HepG2 (cell line): ENCODE results near the gene DZIP1L. TPM values are rescaled to one million over a fixed set of nuclear protein-coding genes. Genes with fewer than 3 reads are reported as not detected.
A peak's percentile ranks its signal among the peaks of the same experiment; 100 is the strongest.

Experiments
- GFI1 ChIP-seq: sonication (generic); formaldehyde crosslinking; IDR thresholded peaks from 2 replicates; pipeline ENCODE4 v1.5.0; 2020; ENCODE audit warnings: missing genetic modification reagents, mild to moderate bottlenecking, borderline replicate concordance
- HDAC1 ChIP-seq: sonication (generic); formaldehyde crosslinking; IDR thresholded peaks from 2 replicates; pipeline ENCODE4 v1.5.1; 2020; ENCODE audit warnings: mild to moderate bottlenecking, missing genetic modification reagents
- REL ChIP-seq: sonication (generic); formaldehyde crosslinking; conservative IDR thresholded peaks from 2 replicates; pipeline ENCODE4 v1.8.0; 2022; ENCODE audit warnings: mild to moderate bottlenecking, missing genetic modification reagents, moderate library complexity
- RXRA ChIP-seq: sonication (generic); formaldehyde crosslinking; IDR thresholded peaks from 2 replicates; pipeline ENCODE4 v1.5.1; 2020; ENCODE audit warnings: missing genetic modification reagents
- TARDBP ChIP-seq: sonication (generic); formaldehyde crosslinking; IDR thresholded peaks from 2 replicates; pipeline ENCODE4 v1.8.0; 2022; ENCODE audit warnings: mild to moderate bottlenecking, missing genetic modification reagents
- ZFY ChIP-seq: sonication (generic); formaldehyde crosslinking; IDR thresholded peaks from 2 replicates; pipeline ENCODE4 v1.4.0; 2020; ENCODE audit warnings: missing genetic modification reagents
- ZNF547 ChIP-seq: sonication (generic); formaldehyde crosslinking; IDR thresholded peaks from 2 replicates; pipeline ENCODE4 v1.5.1; 2020; ENCODE audit warnings: mild to moderate bottlenecking, missing genetic modification reagents
- ZNF777 ChIP-seq: sonication (generic); formaldehyde crosslinking; IDR thresholded peaks from 2 replicates; pipeline ENCODE4 v1.4.0; 2020; ENCODE audit warnings: missing genetic modification reagents
- ZNF781 ChIP-seq: sonication (generic); formaldehyde crosslinking; IDR thresholded peaks from 2 replicates; pipeline ENCODE4 v1.5.1; 2020; ENCODE audit warnings: borderline replicate concordance, mild to moderate bottlenecking, missing genetic modification reagents; ENCODE audit errors: not compliant biosample characterization
- ZSCAN29 ChIP-seq: sonication (generic); formaldehyde crosslinking; conservative IDR thresholded peaks from 2 replicates; pipeline ENCODE4 v1.4.0; 2020; ENCODE audit warnings: mild to moderate bottlenecking, missing genetic modification reagents
- polyA plus RNA-seq, 8 experiments: library from polyadenylated mRNA; depleted of rRNA in 3 of 8; stranded (reverse) in 7 of 8; unstranded in 1 of 8; fragments of >200 nt; fragmentation: Illumina TruSeq in 4 of 8; extraction: Trizol in 4 of 8; gene quantifications; 2 replicates each; pipeline versions ENCODE4 v1.2.1 to v1.2.3, GENCODE V29; 2011 to 2016; ENCODE audit warnings: low read depth in 4 of 8, missing spikeins in 1 of 8, mixed read lengths in 1 of 8; ENCODE audit not compliant: insufficient read depth in 1 of 8
- total RNA-seq, 5 experiments: library from RNA; depleted of rRNA; stranded (reverse); fragments of >200 nt; fragmentation: Illumina TruSeq; extraction: Trizol; gene quantifications; 2 replicates each; pipeline ENCODE4 v1.2.3, GENCODE V29; 2016; ENCODE audit warnings: low read depth in 1 of 5
- TF ChIP-seq, protein P1 (sequence below), 2 experiments: sonication (generic) in 1 of 2; formaldehyde crosslinking in 1 of 2; IDR thresholded peaks; 2 replicates each; pipeline versions ENCODE4 v1.4.0 to v1.6.1; 2018 to 2020; ENCODE audit warnings: missing genetic modification reagents in 2 of 2, borderline replicate concordance in 1 of 2, low read depth in 1 of 2, mild to moderate bottlenecking in 1 of 2, missing biosample characterization in 1 of 2
- TF ChIP-seq, protein P2 (sequence below): sonication (generic); formaldehyde crosslinking; IDR thresholded peaks from 2 replicates; pipeline ENCODE4 v1.5.1; 2020; ENCODE audit warnings: missing genetic modification reagents, mild to moderate bottlenecking, borderline replicate concordance
- TF ChIP-seq, protein P3 (sequence below): sonication (generic); formaldehyde crosslinking; IDR thresholded peaks from 2 replicates; pipeline ENCODE4 v1.5.1; 2020; ENCODE audit warnings: mild to moderate bottlenecking, missing genetic modification reagents, borderline replicate concordance
- TF ChIP-seq, protein P4 (sequence below), 2 experiments: fragments of 450-650 bp in 1 of 2; sonication (generic) in 1 of 2; formaldehyde crosslinking; IDR thresholded peaks; 2 replicates each; pipeline versions ENCODE4 v1.5.0 to v1.8.0; 2020 to 2022; ENCODE audit warnings: mild to moderate bottlenecking in 1 of 2, missing genetic modification reagents in 1 of 2
- TF ChIP-seq, protein P5 (sequence below): sonication (generic); formaldehyde crosslinking; IDR thresholded peaks from 2 replicates; pipeline ENCODE4 v1.4.0; 2020; ENCODE audit warnings: missing genetic modification reagents
- TF ChIP-seq, protein P6 (sequence below): sonication (generic); formaldehyde crosslinking; IDR thresholded peaks from 2 replicates; pipeline ENCODE4 v1.4.0; 2020; ENCODE audit warnings: missing genetic modification reagents

DZIP1L gene
- total and polyA plus RNA-seq, 2 of the 13 experiments (the other 11 are each of a cell fraction or from before 2014, with no cell fraction given): 0.90 to 1.2 TPM

DNA sequence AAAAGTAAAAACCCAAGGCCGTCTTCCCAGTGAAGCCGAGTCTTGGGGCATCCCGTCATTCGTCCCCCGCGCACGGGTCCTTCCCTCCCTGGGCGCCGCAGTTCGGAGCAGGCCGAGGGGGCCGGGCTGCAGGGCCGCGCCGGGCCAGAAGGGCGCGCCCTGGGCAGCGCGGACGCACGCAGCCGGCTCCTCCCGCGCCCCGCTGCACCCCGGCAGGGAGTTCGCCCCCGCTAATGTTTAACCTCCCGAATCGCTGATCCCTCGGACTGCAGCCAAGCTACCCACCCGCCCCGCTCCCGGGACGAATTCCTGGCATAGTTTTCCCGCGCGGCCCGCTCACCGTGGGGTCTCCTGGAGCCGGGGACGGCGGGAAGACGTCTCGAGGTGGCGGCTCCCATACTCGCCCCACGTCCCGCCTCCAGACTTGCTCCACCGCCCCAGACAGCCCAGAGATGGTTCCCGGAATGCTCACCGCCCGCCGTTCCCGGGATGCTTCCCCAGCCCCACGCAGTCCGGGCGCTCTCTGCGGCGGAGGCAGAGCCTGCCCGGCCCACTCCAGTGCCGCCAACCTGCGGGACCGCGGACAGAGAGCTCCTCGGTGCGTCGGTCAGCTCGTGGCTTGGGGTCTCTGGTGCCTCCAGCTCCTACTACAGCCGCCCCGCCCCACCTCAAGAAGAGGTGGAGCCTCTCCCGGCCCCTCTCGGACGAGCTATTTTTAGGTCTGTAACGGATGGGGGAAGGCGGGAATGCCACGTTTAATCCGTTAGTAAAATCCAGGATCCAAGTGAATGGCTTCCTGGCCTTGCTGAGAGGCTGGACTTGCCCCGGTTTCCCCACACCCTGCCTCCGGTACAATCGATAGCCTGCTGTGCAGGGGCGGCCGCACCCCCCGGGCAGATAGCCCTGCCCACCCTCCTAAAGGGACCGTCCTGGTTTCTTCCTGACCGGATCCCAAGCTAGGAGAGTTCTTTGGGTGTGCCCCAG is at the start of gene DZIP1L (continued):
- TF ChIP-seq, protein P1, sequence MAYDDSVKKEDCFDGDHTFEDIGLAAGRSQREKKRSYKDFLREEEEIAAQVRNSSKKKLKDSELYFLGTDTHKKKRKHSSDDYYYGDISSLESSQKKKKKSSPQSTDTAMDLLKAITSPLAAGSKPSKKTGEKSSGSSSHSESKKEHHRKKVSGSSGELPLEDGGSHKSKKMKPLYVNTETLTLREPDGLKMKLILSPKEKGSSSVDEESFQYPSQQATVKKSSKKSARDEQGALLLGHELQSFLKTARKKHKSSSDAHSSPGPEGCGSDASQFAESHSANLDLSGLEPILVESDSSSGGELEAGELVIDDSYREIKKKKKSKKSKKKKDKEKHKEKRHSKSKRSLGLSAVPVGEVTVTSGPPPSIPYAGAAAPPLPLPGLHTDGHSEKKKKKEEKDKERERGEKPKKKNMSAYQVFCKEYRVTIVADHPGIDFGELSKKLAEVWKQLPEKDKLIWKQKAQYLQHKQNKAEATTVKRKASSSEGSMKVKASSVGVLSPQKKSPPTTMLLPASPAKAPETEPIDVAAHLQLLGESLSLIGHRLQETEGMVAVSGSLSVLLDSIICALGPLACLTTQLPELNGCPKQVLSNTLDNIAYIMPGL (CRISPR knock-in tag; IDR thresholded peaks at IDR 0.05; ENCODE audit: borderline replicate concordance in 1 of 2, low read depth in 1 of 2): peak in 1 of 2 experiments; percentile 59; a peak in 1 of 4 replicates
- TF ChIP-seq HDAC1 (CRISPR knock-in tag) (peak; percentile 15; the same call in 1 of the 2 replicates), ZNF781 (CRISPR knock-in tag) (peak; percentile 31), RXRA (CRISPR knock-in tag) (no peak), ZNF777 (CRISPR knock-in tag) (peak; percentile 58), ZFY (CRISPR knock-in tag) (peak; percentile 91), TARDBP (CRISPR knock-in tag) (peak; percentile 11; the same call in 1 of the 2 replicates), ZSCAN29 (CRISPR knock-in tag) (no peak), ZNF547 (CRISPR knock-in tag) (0 out of 2 replicates have a peak, but pooled peaks have one; percentile 47), REL (CRISPR knock-in tag) (peak; percentile 91), GFI1 (peak; percentile 48; the same call in 1 of the 2 replicates)
- TF ChIP-seq, protein P2, sequence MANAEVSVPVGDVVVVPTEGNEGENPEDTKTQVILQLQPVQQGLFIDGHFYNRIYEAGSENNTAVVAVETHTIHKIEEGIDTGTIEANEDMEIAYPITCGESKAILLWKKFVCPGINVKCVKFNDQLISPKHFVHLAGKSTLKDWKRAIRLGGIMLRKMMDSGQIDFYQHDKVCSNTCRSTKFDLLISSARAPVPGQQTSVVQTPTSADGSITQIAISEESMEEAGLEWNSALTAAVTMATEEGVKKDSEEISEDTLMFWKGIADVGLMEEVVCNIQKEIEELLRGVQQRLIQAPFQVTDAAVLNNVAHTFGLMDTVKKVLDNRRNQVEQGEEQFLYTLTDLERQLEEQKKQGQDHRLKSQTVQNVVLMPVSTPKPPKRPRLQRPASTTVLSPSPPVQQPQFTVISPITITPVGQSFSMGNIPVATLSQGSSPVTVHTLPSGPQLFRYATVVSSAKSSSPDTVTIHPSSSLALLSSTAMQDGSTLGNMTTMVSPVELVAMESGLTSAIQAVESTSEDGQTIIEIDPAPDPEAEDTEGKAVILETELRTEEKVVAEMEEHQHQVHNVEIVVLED (CRISPR knock-in tag): 0 out of 2 replicates have a peak, but pooled peaks have one; percentile 14
- TF ChIP-seq, protein P3, sequence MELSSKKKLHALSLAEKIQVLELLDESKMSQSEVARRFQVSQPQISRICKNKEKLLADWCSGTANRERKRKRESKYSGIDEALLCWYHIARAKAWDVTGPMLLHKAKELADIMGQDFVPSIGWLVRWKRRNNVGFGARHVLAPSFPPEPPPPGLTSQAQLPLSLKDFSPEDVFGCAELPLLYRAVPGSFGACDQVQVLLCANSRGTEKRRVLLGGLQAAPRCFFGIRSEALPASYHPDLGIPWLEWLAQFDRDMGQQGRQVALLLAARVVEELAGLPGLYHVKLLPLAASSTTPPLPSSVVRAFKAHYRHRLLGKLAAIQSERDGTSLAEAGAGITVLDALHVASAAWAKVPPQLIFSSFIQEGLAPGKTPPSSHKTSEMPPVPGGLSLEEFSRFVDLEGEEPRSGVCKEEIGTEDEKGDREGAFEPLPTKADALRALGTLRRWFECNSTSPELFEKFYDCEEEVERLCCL (CRISPR knock-in tag): no peak
- TF ChIP-seq, protein P4, sequence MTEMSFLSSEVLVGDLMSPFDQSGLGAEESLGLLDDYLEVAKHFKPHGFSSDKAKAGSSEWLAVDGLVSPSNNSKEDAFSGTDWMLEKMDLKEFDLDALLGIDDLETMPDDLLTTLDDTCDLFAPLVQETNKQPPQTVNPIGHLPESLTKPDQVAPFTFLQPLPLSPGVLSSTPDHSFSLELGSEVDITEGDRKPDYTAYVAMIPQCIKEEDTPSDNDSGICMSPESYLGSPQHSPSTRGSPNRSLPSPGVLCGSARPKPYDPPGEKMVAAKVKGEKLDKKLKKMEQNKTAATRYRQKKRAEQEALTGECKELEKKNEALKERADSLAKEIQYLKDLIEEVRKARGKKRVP (CRISPR knock-in tag; IDR thresholded peaks at IDR 0.05): 0 out of 4 replicates have a peak, but pooled peaks of 1 of the 2 experiments have one; percentile 23
- TF ChIP-seq, protein P5, sequence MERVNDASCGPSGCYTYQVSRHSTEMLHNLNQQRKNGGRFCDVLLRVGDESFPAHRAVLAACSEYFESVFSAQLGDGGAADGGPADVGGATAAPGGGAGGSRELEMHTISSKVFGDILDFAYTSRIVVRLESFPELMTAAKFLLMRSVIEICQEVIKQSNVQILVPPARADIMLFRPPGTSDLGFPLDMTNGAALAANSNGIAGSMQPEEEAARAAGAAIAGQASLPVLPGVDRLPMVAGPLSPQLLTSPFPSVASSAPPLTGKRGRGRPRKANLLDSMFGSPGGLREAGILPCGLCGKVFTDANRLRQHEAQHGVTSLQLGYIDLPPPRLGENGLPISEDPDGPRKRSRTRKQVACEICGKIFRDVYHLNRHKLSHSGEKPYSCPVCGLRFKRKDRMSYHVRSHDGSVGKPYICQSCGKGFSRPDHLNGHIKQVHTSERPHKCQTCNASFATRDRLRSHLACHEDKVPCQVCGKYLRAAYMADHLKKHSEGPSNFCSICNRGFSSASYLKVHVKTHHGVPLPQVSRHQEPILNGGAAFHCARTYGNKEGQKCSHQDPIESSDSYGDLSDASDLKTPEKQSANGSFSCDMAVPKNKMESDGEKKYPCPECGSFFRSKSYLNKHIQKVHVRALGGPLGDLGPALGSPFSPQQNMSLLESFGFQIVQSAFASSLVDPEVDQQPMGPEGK: peak; percentile 45; the same call in 1 of the 2 replicates
- TF ChIP-seq, protein P6, sequence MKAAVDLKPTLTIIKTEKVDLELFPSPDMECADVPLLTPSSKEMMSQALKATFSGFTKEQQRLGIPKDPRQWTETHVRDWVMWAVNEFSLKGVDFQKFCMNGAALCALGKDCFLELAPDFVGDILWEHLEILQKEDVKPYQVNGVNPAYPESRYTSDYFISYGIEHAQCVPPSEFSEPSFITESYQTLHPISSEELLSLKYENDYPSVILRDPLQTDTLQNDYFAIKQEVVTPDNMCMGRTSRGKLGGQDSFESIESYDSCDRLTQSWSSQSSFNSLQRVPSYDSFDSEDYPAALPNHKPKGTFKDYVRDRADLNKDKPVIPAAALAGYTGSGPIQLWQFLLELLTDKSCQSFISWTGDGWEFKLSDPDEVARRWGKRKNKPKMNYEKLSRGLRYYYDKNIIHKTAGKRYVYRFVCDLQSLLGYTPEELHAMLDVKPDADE (CRISPR knock-in tag): 0 out of 2 replicates have a peak, but pooled peaks have one; percentile 66
